ENCODE data around the gene NRG2.

DNA sequence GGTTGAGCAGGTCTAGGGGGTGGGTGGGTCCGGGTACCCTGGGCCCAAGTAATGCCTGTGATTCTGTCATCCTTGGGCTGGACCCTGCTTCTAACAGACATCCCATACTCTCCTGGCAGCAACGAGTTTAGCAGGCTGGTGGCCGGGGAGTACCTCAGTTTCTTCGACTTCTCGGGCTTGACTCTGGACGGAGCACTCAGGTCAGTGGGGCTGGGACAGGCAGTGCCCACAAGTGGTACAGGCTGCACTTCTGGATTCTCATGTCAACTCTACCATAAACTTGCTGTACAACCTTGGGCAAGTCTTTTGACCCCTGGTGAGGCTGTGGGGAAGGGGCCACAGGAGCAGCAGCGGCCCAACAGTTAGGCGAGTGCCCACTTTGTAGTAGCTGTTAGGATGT, 225.7 kb downstream of the NRG2 start:
- TF ChIP-seq EZH2 (IDR thresholded peaks at IDR 0.05; ENCODE audit: insufficient read depth, poor library complexity, severe bottlenecking) = no peak
- TF ChIP-seq EZH2phosphoT487 (IDR thresholded peaks at IDR 0.05; ENCODE audit: insufficient read depth, low read depth) = no peak
